CD14-positive monocyte (primary cell): ENCODE results near the gene CLTCL1. TPM values are rescaled to one million over a fixed set of nuclear protein-coding genes. Genes with fewer than 3 reads are reported as not detected.

Experiments used
- DNase-seq, 3 donors: peaks; one replicate each; pipeline ENCODE4 v3.0.0-alpha.2; 2011 to 2022
- H2AFZ ChIP-seq: 2 replicates; pipeline ENCODE4 v1.6.0; 2012; ENCODE audit warnings: mild to moderate bottlenecking, low read depth, low read length, inconsistent platforms; ENCODE audit not compliant: insufficient read depth, poor library complexity, severe bottlenecking
- H3K27ac ChIP-seq, 2 donors: 1 replicate in 1 of 2; 2 replicates in 1 of 2; pipeline ENCODE4 v1.5.1; 2012 to 2013; ENCODE audit warnings: low read length in 2 of 2, control low read depth in 1 of 2, inconsistent platforms in 1 of 2, low read depth in 1 of 2, mild to moderate bottlenecking in 1 of 2
- H3K27me3 ChIP-seq, 2 donors: one replicate each; pipeline versions ENCODE4 v1.6.0 to v1.6.1; 2011 to 2013; ENCODE audit warnings: low read length in 2 of 2; ENCODE audit not compliant: control insufficient read depth in 2 of 2, insufficient read depth in 2 of 2
- H3K36me3 ChIP-seq, 2 donors: replicated peaks in 1 of 2; 1 replicate in 1 of 2; 2 replicates in 1 of 2; pipeline versions ENCODE4 v1.5.1 to v1.6.1; 2012 to 2013; ENCODE audit warnings: low read length in 2 of 2, control low read depth in 1 of 2, inconsistent platforms in 1 of 2, mild to moderate bottlenecking in 1 of 2; ENCODE audit not compliant: insufficient read depth in 2 of 2, control insufficient read depth in 1 of 2
- H3K4me1 ChIP-seq, 2 donors: 1 replicate in 1 of 2; 2 replicates in 1 of 2; pipeline versions ENCODE4 v1.5.1 to v1.6.1; 2012 to 2013; ENCODE audit warnings: low read length in 2 of 2, control low read depth in 1 of 2, inconsistent platforms in 1 of 2, mild to moderate bottlenecking in 1 of 2, moderate library complexity in 1 of 2; ENCODE audit not compliant: insufficient read depth in 2 of 2, control insufficient read depth in 1 of 2
- H3K4me2 ChIP-seq: replicated peaks from 2 replicates; pipeline ENCODE3; 2012; ENCODE audit warnings: low read length, moderate library complexity, mild to moderate bottlenecking; ENCODE audit not compliant: poor library complexity, severe bottlenecking; ENCODE audit errors: extremely low read depth
- H3K4me3 ChIP-seq, 3 experiments: fragments of 200-600 bp in 1 of 3; sonication (generic) in 1 of 3; replicated peaks in 1 of 3; 1 replicate in 2 of 3; 2 replicates in 1 of 3; pipeline ENCODE4 v1.5.1; 2011 to 2013; ENCODE audit warnings: low read length in 3 of 3, mild to moderate bottlenecking in 3 of 3, control low read depth in 2 of 3, low read depth in 2 of 3, inconsistent platforms in 1 of 3, moderate library complexity in 1 of 3
- H3K79me2 ChIP-seq: 2 replicates; pipeline ENCODE4 v1.6.0; 2012; ENCODE audit warnings: mild to moderate bottlenecking, control low read depth, inconsistent platforms, low read length, moderate library complexity; ENCODE audit not compliant: insufficient read depth
- H3K9ac ChIP-seq: 2 replicates; pipeline ENCODE4 v1.6.0; 2017; ENCODE audit warnings: low read length, mild to moderate bottlenecking; ENCODE audit not compliant: insufficient read depth, poor library complexity, severe bottlenecking
- H3K9me3 ChIP-seq, 2 donors: replicated peaks in 1 of 2; 1 replicate in 1 of 2; 2 replicates in 1 of 2; pipeline versions ENCODE4 v1.5.1 to v1.6.1; 2012 to 2013; ENCODE audit warnings: low read length in 2 of 2, control low read depth in 1 of 2; ENCODE audit not compliant: control insufficient read depth in 1 of 2, insufficient read depth in 1 of 2
- H4K20me1 ChIP-seq: 2 replicates; pipeline ENCODE4 v1.6.0; 2012; ENCODE audit warnings: mild to moderate bottlenecking, low read length, control low read depth, moderate library complexity; ENCODE audit not compliant: insufficient read depth
- H3K27ac Mint-ChIP-seq, 7 donors: one replicate each; pipeline ENCODE4 v1.8.0; 2020; ENCODE audit warnings: mild to moderate bottlenecking in 7 of 7, mixed read lengths in 7 of 7, moderate library complexity in 6 of 7, inconsistent platforms in 2 of 7
- H3K27me3 Mint-ChIP-seq, 3 donors: one replicate each; pipeline ENCODE4 v1.8.0; 2021 to 2022; ENCODE audit warnings: low read depth in 3 of 3, mild to moderate bottlenecking in 3 of 3, mixed read lengths in 3 of 3, moderate library complexity in 3 of 3, inconsistent platforms in 1 of 3
- H3K36me3 Mint-ChIP-seq, 2 donors: one replicate each; pipeline ENCODE4 v1.8.0; 2020; ENCODE audit warnings: mixed read lengths in 2 of 2, inconsistent platforms in 1 of 2, mild to moderate bottlenecking in 1 of 2
- H3K4me1 Mint-ChIP-seq: one replicate; pipeline ENCODE4 v1.8.0; 2020; ENCODE audit warnings: mild to moderate bottlenecking, mixed read lengths
- H3K4me3 Mint-ChIP-seq, 2 donors: one replicate each; pipeline ENCODE4 v1.8.0; 2020; ENCODE audit warnings: mild to moderate bottlenecking in 2 of 2, mixed read lengths in 2 of 2, moderate library complexity in 1 of 2
- H3K9me3 Mint-ChIP-seq, 7 donors: one replicate each; pipeline ENCODE4 v1.8.0; 2020 to 2022; ENCODE audit warnings: mixed read lengths in 7 of 7, mild to moderate bottlenecking in 6 of 7, moderate library complexity in 6 of 7, inconsistent platforms in 2 of 7
- CTCF ChIP-seq: fragments of 200-600 bp; IDR thresholded peaks from one replicate; pipeline ENCODE4 v1.8.0; 2022; ENCODE audit warnings: antibody characterized with exemption, mild to moderate bottlenecking
- WGBS: methylation state at CpG from one replicate; pipeline ENCODE4 v1.1.5; 2013; ENCODE audit warnings: missing lambda C conversion rate; ENCODE audit not compliant: insufficient coverage; 5-methylcytosine and 5-hydroxymethylcytosine counted together
- intact Hi-C, 2 donors: fragments of 100-400 bp; cut with micrococcal nuclease; formaldehyde crosslinking; loops; one replicate each; pipeline versions ENCODE4 v1.15.0 to v1.15.1; 2023
- polyA plus RNA-seq, 3 donors: library from polyadenylated mRNA; depleted of rRNA in 1 of 3; unstranded in 2 of 3; stranded (reverse) in 1 of 3; fragments of 300-500 nt in 2 of 3; fragments of >200 nt in 1 of 3; fragmentation: Illumina TruSeq in 2 of 3; gene quantifications; 1 replicate in 2 of 3; 2 replicates in 1 of 3; pipeline ENCODE4 v1.2.3, GENCODE V29; 2012 to 2021

The CLTCL1 gene
- polyA plus RNA-seq, 3 donors: 5.1 to 17.0 (median 6.1) TPM

- Mint-ChIP-seq H3K27ac (peak overlapping the region in 1 of 7 donors; percentile 78), H3K27me3 (peaks cover 62 to 66% (median 64%) of the 10 kb centered on the region in 3 donors), H3K4me1 (peaks cover 12% of the 10 kb centered on the region), H3K36me3 (peaks cover 0 to 10% of the 10 kb centered on the region in 2 donors), H3K9me3 (peaks cover 0 to 16% (median 13%) of the 10 kb centered on the region in 7 donors), H3K4me3 (peak overlapping the region in 1 of 2 donors; percentile 77)
- Histone ChIP-seq H2AFZ (peak overlapping the region; percentile 46), H4K20me1 (no peaks in the 10 kb centered on the region), H3K4me3 (no peak overlapping the region), H3K4me2 (peak overlapping the region; percentile 61), H3K4me1 (peaks cover 14 to 18% of the 10 kb centered on the region in 2 donors), H3K9me3 (peaks cover 10 to 13% of the 10 kb centered on the region in 2 donors), H3K27ac (no peak overlapping the region), H3K79me2 (peaks cover 10% of the 10 kb centered on the region), H3K27me3 (peaks cover 33 to 58% of the 10 kb centered on the region in 2 donors), H3K9ac (no peak overlapping the region), H3K36me3 (no peaks in the 10 kb centered on the region)
- TF ChIP-seq CTCF: no peak
- intact Hi-C loops: no loop called here
- WGBS: 41% methylated on average over 23 of the region's 33 CpGs
- DNase-seq: no peak
These were observed 143.0 kb downstream of the CLTCL1 start for GRCh38 chr22:19148417-19149046.

GRCh38 chr22:19147195-19147780, 144.2 kb downstream of the CLTCL1 start:
- no peak overlapping the region for H3K9ac ChIP-seq
- no peak for TF ChIP-seq CTCF
- H3K27me3 ChIP-seq: peaks cover 33 to 47% of the 10 kb centered on the region in 2 donors
- no peaks in the 10 kb centered on the region for H4K20me1 ChIP-seq
- peaks cover 10 to 13% of the 10 kb centered on the region in 2 donors for H3K9me3 ChIP-seq
- Mint-ChIP-seq H3K9me3 (peaks cover 0 to 14% (median 10%) of the 10 kb centered on the region in 7 donors), H3K4me3 (peak overlapping the region in 1 of 2 donors; percentile 77), H3K36me3 (peaks cover 6 to 10% of the 10 kb centered on the region in 2 donors), H3K27ac (peak overlapping the region in 2 of 7 donors; percentile 9 to 17), H3K4me1 (peaks cover 15% of the 10 kb centered on the region), H3K27me3 (peaks cover 50 to 54% (median 52%) of the 10 kb centered on the region in 3 donors)
- peaks cover 16% of the 10 kb centered on the region for H3K79me2 ChIP-seq
- no peak overlapping the region for H2AFZ ChIP-seq
- intact Hi-C loops: no loop called here
- H3K36me3 ChIP-seq: peaks cover 3 to 4% of the 10 kb centered on the region in 2 donors
- H3K27ac ChIP-seq: no peak overlapping the region
- no peak overlapping the region for H3K4me3 ChIP-seq
- peaks cover 16 to 21% of the 10 kb centered on the region in 2 donors for H3K4me1 ChIP-seq
- no peak for DNase-seq
- 56% methylated on average over 9 of the region's 9 CpGs for WGBS
- H3K4me2 ChIP-seq: no peak overlapping the region
